CD14-positive monocyte (primary cell): ENCODE measurements around the gene RP2. TPM values are rescaled to one million over a fixed set of nuclear protein-coding genes. Genes with fewer than 3 reads are reported as not detected.

Experiments
- DNase-seq, 3 donors: peaks; one replicate each; pipeline ENCODE4 v3.0.0-alpha.2; 2011 to 2022
- H2AFZ ChIP-seq: 2 replicates; pipeline ENCODE4 v1.6.0; 2012; ENCODE audit warnings: mild to moderate bottlenecking, low read depth, low read length, inconsistent platforms; ENCODE audit not compliant: insufficient read depth, poor library complexity, severe bottlenecking
- H3K27ac ChIP-seq, 2 donors: 1 replicate in 1 of 2; 2 replicates in 1 of 2; pipeline ENCODE4 v1.5.1; 2012 to 2013; ENCODE audit warnings: low read length in 2 of 2, control low read depth in 1 of 2, inconsistent platforms in 1 of 2, low read depth in 1 of 2, mild to moderate bottlenecking in 1 of 2
- H3K27me3 ChIP-seq, 2 donors: one replicate each; pipeline versions ENCODE4 v1.6.0 to v1.6.1; 2011 to 2013; ENCODE audit warnings: low read length in 2 of 2; ENCODE audit not compliant: control insufficient read depth in 2 of 2, insufficient read depth in 2 of 2
- H3K36me3 ChIP-seq, 2 donors: replicated peaks in 1 of 2; 1 replicate in 1 of 2; 2 replicates in 1 of 2; pipeline versions ENCODE4 v1.5.1 to v1.6.1; 2012 to 2013; ENCODE audit warnings: low read length in 2 of 2, control low read depth in 1 of 2, inconsistent platforms in 1 of 2, mild to moderate bottlenecking in 1 of 2; ENCODE audit not compliant: insufficient read depth in 2 of 2, control insufficient read depth in 1 of 2
- H3K4me1 ChIP-seq, 2 donors: 1 replicate in 1 of 2; 2 replicates in 1 of 2; pipeline versions ENCODE4 v1.5.1 to v1.6.1; 2012 to 2013; ENCODE audit warnings: low read length in 2 of 2, control low read depth in 1 of 2, inconsistent platforms in 1 of 2, mild to moderate bottlenecking in 1 of 2, moderate library complexity in 1 of 2; ENCODE audit not compliant: insufficient read depth in 2 of 2, control insufficient read depth in 1 of 2
- H3K4me2 ChIP-seq: replicated peaks from 2 replicates; pipeline ENCODE3; 2012; ENCODE audit warnings: low read length, moderate library complexity, mild to moderate bottlenecking; ENCODE audit not compliant: poor library complexity, severe bottlenecking; ENCODE audit errors: extremely low read depth
- H3K4me3 ChIP-seq, 3 experiments: fragments of 200-600 bp in 1 of 3; sonication (generic) in 1 of 3; replicated peaks in 1 of 3; 1 replicate in 2 of 3; 2 replicates in 1 of 3; pipeline ENCODE4 v1.5.1; 2011 to 2013; ENCODE audit warnings: low read length in 3 of 3, mild to moderate bottlenecking in 3 of 3, control low read depth in 2 of 3, low read depth in 2 of 3, inconsistent platforms in 1 of 3, moderate library complexity in 1 of 3
- H3K79me2 ChIP-seq: 2 replicates; pipeline ENCODE4 v1.6.0; 2012; ENCODE audit warnings: mild to moderate bottlenecking, control low read depth, inconsistent platforms, low read length, moderate library complexity; ENCODE audit not compliant: insufficient read depth
- H3K9ac ChIP-seq: 2 replicates; pipeline ENCODE4 v1.6.0; 2017; ENCODE audit warnings: low read length, mild to moderate bottlenecking; ENCODE audit not compliant: insufficient read depth, poor library complexity, severe bottlenecking
- H3K9me3 ChIP-seq, 2 donors: replicated peaks in 1 of 2; 1 replicate in 1 of 2; 2 replicates in 1 of 2; pipeline versions ENCODE4 v1.5.1 to v1.6.1; 2012 to 2013; ENCODE audit warnings: low read length in 2 of 2, control low read depth in 1 of 2; ENCODE audit not compliant: control insufficient read depth in 1 of 2, insufficient read depth in 1 of 2
- H4K20me1 ChIP-seq: 2 replicates; pipeline ENCODE4 v1.6.0; 2012; ENCODE audit warnings: mild to moderate bottlenecking, low read length, control low read depth, moderate library complexity; ENCODE audit not compliant: insufficient read depth
- H3K27ac Mint-ChIP-seq, 7 donors: one replicate each; pipeline ENCODE4 v1.8.0; 2020; ENCODE audit warnings: mild to moderate bottlenecking in 7 of 7, mixed read lengths in 7 of 7, moderate library complexity in 6 of 7, inconsistent platforms in 2 of 7
- H3K27me3 Mint-ChIP-seq, 3 donors: one replicate each; pipeline ENCODE4 v1.8.0; 2021 to 2022; ENCODE audit warnings: low read depth in 3 of 3, mild to moderate bottlenecking in 3 of 3, mixed read lengths in 3 of 3, moderate library complexity in 3 of 3, inconsistent platforms in 1 of 3
- H3K36me3 Mint-ChIP-seq, 2 donors: one replicate each; pipeline ENCODE4 v1.8.0; 2020; ENCODE audit warnings: mixed read lengths in 2 of 2, inconsistent platforms in 1 of 2, mild to moderate bottlenecking in 1 of 2
- H3K4me1 Mint-ChIP-seq: one replicate; pipeline ENCODE4 v1.8.0; 2020; ENCODE audit warnings: mild to moderate bottlenecking, mixed read lengths
- H3K4me3 Mint-ChIP-seq, 2 donors: one replicate each; pipeline ENCODE4 v1.8.0; 2020; ENCODE audit warnings: mild to moderate bottlenecking in 2 of 2, mixed read lengths in 2 of 2, moderate library complexity in 1 of 2
- H3K9me3 Mint-ChIP-seq, 7 donors: one replicate each; pipeline ENCODE4 v1.8.0; 2020 to 2022; ENCODE audit warnings: mixed read lengths in 7 of 7, mild to moderate bottlenecking in 6 of 7, moderate library complexity in 6 of 7, inconsistent platforms in 2 of 7
- WGBS: methylation state at CpG from one replicate; pipeline ENCODE4 v1.1.5; 2013; ENCODE audit warnings: missing lambda C conversion rate; ENCODE audit not compliant: insufficient coverage; 5-methylcytosine and 5-hydroxymethylcytosine counted together
- intact Hi-C, 2 donors: fragments of 100-400 bp; cut with micrococcal nuclease; formaldehyde crosslinking; loops; one replicate each; pipeline versions ENCODE4 v1.15.0 to v1.15.1; 2023
- polyA plus RNA-seq, 3 donors: library from polyadenylated mRNA; depleted of rRNA in 1 of 3; unstranded in 2 of 3; stranded (reverse) in 1 of 3; fragments of 300-500 nt in 2 of 3; fragments of >200 nt in 1 of 3; fragmentation: Illumina TruSeq in 2 of 3; gene quantifications; 1 replicate in 2 of 3; 2 replicates in 1 of 3; pipeline ENCODE4 v1.2.3, GENCODE V29; 2012 to 2021
- TF ChIP-seq, protein P1 (sequence below): fragments of 200-600 bp; IDR thresholded peaks from one replicate; pipeline ENCODE4 v1.8.0; 2022; ENCODE audit warnings: antibody characterized with exemption, mild to moderate bottlenecking

RP2 gene
- polyA plus RNA-seq, 3 donors, result 17.2 to 60.3 (median 55.7) TPM

DNA sequence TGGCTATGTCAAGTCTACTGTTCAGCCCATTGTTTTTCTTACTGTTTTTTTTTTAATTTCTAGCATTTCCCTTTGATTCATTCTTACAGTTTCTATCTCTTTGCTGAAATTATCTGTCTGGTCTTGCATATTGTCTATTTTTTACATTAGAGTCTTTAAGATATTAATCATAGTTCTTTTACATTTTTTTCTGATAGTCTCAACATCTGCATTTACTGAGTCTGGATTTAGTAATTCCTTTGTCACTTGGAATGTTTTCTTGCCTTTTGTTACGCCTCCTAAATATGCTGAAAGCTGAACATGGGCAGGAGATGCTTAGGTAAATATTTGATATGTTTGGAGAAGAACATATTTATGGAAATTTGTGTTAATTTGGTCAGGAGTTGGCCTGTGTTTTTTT is 85.8 kb downstream of the RP2 start:
- no peaks in the 10 kb centered on the region for H3K4me1 Mint-ChIP-seq
- H3K27me3 Mint-ChIP-seq, result peaks cover 0 to 13% (median 1%) of the 10 kb centered on the region in 3 donors
- Histone ChIP-seq H3K27ac (no peak overlapping the region), H3K36me3 (no peaks in the 10 kb centered on the region), H3K9ac (no peak overlapping the region), H3K79me2 (no peaks in the 10 kb centered on the region), H3K4me2 (no peak overlapping the region), H3K4me3 (no peak overlapping the region), H3K4me1 (no peaks in the 10 kb centered on the region), H3K27me3 (no peaks in the 10 kb centered on the region), H3K9me3 (peaks cover 0 to 5% of the 10 kb centered on the region in 2 donors), H2AFZ (no peak overlapping the region), H4K20me1 (no peaks in the 10 kb centered on the region)
- TF ChIP-seq, protein P1, sequence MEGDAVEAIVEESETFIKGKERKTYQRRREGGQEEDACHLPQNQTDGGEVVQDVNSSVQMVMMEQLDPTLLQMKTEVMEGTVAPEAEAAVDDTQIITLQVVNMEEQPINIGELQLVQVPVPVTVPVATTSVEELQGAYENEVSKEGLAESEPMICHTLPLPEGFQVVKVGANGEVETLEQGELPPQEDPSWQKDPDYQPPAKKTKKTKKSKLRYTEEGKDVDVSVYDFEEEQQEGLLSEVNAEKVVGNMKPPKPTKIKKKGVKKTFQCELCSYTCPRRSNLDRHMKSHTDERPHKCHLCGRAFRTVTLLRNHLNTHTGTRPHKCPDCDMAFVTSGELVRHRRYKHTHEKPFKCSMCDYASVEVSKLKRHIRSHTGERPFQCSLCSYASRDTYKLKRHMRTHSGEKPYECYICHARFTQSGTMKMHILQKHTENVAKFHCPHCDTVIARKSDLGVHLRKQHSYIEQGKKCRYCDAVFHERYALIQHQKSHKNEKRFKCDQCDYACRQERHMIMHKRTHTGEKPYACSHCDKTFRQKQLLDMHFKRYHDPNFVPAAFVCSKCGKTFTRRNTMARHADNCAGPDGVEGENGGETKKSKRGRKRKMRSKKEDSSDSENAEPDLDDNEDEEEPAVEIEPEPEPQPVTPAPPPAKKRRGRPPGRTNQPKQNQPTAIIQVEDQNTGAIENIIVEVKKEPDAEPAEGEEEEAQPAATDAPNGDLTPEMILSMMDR, result no peak
- peaks cover 0 to 7% (median 3%) of the 10 kb centered on the region in 7 donors for H3K9me3 Mint-ChIP-seq
- intact Hi-C loops, result no loop called here
- no peak overlapping the region for H3K27ac Mint-ChIP-seq
- H3K36me3 Mint-ChIP-seq, result no peaks in the 10 kb centered on the region
- H3K4me3 Mint-ChIP-seq, result no peak overlapping the region
- WGBS, result no CpG with 5 or more reads among the region's 1 CpG
- no peak for DNase-seq

DNA sequence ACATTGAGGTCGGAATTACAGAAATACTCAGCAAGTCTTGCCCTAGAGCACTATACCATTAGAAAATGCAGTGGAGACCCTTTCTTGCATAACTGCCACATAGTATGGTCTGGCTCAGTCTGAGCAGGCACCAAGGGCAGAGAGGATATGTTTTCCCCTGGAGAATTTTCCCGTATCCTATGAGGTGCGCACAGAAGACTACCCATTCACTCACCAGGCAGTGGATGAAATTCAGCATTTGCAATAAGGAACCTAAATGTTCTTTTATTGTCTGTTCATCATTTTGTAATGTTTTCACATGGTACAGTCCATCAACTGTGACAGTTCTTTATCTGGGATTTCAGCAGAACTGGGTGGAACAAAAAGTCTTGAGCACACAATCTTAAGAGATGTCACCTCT is 90.9 kb downstream of the RP2 start:
- no peaks in the 10 kb centered on the region for H3K9me3 ChIP-seq
- H4K20me1 ChIP-seq, result no peaks in the 10 kb centered on the region
- H3K36me3 ChIP-seq, result no peaks in the 10 kb centered on the region
- H3K27me3 ChIP-seq, result peaks cover 0 to 2% of the 10 kb centered on the region in 2 donors
- H3K27ac Mint-ChIP-seq, result no peak overlapping the region
- no peak overlapping the region for H3K27ac ChIP-seq
- WGBS, result no CpG with 5 or more reads among the region's 3 CpGs
- H2AFZ ChIP-seq, result no peak overlapping the region
- TF ChIP-seq, protein P1, result no peak
- intact Hi-C loops, result no loop called here
- no peak overlapping the region for H3K4me2 ChIP-seq
- peaks cover 0 to 11% (median 0%) of the 10 kb centered on the region in 3 donors for H3K27me3 Mint-ChIP-seq
- H3K4me3 Mint-ChIP-seq, result no peak overlapping the region
- no peak overlapping the region for H3K9ac ChIP-seq
- no peak for DNase-seq
- H3K4me3 ChIP-seq, result no peak overlapping the region
- no peaks in the 10 kb centered on the region for H3K36me3 Mint-ChIP-seq
- H3K4me1 ChIP-seq, result no peaks in the 10 kb centered on the region
- H3K79me2 ChIP-seq, result no peaks in the 10 kb centered on the region
- peaks cover 0 to 4% (median 0%) of the 10 kb centered on the region in 7 donors for H3K9me3 Mint-ChIP-seq
- H3K4me1 Mint-ChIP-seq, result no peaks in the 10 kb centered on the region
